Stimulated activated CD8-positive, alpha-beta memory T cell treated with anti-CD3 and anti-CD28 coated beads, Interleukin-4, amount 100 ng/mL, for 4 hours (primary cell): ENCODE data around the gene TUBA1C.

ENCODE experiments used
- DNase-seq, 2 donors: peaks; one replicate each; pipeline ENCODE4 v3.0.0-alpha.2; 2020; ENCODE audit warnings: low read depth in 2 of 2, low spot score in 1 of 2

TUBA1C gene

DNA sequence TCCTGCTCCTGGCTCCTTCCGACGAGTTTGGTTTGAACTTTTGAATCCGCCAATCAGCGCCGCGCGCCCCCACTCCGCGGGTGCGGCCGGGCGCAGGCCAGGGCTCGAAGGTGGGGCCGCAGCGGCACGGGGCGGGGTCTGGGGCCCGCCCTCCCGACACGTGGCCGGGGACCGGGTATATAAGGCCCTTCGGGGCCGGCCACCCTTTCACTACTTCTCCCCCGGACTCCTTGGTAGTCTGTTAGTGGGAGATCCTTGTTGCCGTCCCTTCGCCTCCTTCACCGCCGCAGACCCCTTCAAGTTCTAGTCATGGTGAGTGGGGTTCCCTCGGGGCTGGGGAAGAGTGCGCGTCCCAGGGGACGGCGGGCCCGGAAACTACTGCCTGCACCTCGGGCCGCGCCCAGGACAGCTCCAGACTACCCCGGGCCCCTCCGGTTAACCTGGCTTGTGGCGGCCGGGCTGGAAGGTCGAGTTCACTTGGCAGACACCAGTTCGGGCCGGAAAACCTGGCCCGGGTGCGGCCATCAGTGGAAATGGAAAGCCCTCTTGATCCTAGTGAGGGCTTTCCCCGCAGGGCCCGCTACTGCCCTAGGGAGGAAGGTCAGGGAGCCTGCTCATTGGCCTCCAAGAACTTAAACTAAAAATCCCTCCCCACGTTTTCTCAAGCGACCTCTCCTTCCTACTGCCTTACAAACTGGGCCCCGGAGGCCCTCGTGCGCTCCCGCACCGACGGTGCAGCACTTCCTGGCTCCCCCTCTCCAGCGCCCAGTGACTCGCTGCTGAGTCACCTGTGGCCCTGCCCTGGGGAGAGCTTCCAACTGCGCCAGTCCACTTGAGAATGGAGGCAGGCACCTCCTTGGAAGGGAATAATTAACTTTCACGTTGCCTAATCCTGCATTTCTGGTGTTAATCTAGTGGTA, at the start of gene TUBA1C:
Gene TUBA1C, plus strand, starts transcription at position 210 of the 920 bp plus-strand sequence. Its CDS starts 100 bp downstream, at position 310.
- peak; percentile 74 to 81 for DNase-seq

DNA sequence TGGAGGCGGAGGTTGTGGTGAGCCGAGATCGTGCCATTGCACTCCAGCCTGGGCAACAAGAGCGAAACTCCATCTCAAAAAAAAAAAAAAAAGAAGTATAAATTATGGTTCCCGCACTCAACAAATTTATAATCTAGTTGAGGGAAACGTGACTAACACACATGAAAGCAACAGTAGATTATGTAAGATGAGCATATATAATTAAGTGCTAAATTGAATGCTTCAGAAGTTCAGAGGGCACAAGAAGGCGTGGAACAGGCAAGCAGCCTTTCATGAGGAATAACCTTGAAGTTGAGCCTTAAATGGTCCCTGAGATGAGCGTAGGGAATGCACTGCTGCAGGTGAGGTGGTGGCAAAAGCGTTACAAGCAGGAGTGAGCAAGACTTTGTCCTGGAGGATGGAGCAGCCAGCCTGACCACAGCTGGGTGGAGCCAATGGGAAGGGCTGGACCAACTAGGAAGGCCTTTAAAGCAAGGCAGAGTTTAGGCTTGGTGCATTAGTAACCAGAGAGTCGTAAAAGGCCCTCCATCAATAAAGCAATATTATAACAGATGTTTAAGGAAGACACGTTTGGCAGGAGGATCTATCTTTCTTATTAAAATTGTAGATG, 45.4 kb upstream of the TUBA1C start:
- no peak for DNase-seq

DNA sequence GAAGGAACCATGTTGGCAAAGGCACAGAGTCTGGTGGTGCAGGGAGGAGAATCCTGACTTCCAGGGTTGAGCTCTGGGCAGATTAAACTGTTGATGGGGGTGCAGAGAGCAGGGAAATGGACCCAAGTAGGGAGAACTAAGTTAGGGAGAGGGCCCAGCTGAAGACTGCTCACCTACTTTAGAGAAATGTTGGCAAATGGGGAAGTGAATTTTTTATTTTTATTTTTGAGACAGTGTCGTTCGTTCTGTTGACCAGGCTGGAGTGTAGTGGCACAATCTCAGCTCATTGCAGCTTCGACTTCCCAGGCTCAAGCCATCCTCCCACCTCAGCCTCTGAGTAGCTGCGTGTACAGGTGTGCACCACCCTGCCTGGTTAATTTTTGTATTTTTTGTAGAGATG, 43.9 kb upstream of the TUBA1C start:
- DNase-seq: no peak

DNA sequence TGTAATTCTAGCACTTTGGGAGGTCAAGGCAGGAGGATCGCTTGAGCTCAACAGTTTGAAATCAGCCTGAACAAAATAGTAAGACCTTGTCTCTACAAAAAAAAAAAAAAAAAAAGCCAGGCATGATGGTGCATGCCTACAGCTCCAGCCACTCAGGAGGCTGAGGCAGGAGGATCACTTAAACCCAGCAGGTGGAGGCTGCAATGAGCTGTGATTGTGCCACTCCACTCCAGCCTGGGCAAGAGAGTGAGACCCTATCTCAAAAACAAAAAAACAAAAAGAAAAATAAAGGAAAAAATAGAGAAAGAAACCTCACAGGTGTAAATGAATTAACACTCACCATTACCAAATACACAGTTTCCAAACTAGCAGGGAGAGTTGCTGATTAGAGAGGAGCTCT, 41.8 kb upstream of the TUBA1C start:
- DNase-seq: no peak

DNA sequence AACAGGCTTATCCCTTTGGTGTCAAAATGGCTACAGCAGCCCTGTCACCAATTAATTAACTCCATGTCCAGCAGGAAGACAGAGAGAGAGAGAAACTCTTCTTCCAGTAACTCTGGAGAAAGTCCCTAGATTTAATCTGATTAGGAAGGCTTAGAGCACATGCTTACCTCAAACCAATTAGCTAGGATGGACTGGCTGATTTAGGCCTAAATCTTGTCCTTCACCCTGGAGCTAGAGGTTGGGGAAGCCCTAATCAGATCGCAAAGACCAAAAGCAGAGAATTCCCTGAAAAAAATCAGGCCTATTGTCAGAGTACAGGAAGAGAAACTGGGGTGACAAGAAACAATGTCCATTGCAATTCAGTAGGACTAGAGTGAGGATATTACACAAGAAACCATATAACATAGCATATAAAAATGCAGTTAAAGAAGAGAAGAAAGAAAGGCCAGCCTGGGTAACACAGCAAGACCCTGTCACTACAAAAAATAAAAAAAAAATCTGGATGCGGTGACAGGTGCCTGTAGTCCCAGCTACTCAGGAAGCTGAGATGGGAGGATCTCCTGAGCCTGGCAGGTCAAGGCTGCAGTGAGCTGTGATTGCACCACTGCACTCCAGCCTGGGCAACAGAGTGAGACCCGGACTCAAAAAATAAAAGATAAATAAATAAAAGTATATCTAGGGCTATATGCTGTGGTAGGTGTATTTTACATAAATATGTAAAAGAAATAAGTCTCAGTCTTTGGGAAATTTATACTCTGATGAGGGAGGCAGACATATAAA, 41.1 kb upstream of the TUBA1C start:
- DNase-seq: no peak

DNA sequence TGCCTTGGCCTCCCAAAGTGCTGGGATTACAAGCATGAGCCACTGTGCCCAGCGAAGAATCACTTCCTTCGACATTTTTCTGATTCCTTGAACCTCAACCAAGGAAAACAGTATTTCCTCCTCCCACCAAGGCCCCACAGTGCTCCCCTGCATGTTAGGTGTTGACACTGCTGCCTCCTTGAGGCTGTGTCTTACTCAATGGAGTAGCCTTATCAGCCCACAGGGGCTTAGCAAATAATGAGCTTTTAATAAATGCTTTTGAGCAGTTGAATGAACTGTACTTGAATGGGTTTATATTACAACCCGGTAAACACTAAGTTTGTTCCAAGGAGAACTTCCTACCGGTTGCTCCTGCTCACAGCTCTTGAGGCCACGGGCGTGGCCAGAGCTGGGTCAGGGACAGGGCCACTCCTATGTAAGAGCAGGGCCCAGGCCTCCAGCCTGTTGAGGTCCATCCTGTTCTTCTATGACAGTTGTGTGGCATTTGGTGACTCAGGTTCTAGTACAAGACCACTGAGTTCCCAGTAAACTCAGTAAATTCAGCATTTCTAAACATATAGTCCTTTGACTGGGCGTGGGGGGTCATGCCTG, 39.2 kb upstream of the TUBA1C start:
- no peak for DNase-seq

DNA sequence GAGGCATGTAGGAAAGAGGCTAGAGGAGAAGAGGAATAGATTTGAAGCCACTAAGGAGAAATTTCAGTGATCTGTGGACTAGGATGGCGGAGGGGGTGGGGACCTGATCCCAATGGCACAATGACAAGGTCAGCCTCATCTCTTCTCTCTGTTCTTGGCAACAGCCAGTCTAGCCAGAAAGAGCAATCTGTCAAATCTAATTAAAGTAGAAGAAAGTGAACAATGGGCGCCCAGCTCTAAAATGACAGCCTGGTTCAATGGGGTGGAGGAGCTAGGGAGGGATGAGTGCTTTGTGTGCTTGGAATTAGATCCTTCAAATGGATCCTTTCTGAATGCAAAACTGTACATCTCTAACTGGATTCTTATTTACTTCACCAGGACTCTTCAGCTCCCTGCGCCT, 37.2 kb upstream of the TUBA1C start:
- DNase-seq: no peak

DNA sequence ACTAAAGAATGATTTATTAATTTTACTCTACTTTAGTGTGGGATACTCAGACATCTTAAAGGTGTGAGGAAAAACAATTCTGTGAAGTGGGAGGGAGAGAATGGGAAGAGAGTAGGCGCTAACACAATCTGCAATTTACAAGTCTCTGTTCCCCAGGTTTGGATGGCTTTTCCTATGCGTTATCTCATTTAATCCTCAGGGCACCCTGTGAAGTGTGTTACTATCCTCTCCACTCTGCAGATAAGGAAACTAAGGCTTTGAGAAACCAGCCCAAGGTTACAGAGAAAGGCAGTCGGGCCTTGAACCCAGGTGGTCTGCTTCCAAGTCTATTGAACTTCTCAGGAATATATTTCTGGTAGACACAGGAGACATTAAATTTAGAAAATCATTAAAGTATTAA, 36.2 kb upstream of the TUBA1C start:
- DNase-seq: no peak

DNA sequence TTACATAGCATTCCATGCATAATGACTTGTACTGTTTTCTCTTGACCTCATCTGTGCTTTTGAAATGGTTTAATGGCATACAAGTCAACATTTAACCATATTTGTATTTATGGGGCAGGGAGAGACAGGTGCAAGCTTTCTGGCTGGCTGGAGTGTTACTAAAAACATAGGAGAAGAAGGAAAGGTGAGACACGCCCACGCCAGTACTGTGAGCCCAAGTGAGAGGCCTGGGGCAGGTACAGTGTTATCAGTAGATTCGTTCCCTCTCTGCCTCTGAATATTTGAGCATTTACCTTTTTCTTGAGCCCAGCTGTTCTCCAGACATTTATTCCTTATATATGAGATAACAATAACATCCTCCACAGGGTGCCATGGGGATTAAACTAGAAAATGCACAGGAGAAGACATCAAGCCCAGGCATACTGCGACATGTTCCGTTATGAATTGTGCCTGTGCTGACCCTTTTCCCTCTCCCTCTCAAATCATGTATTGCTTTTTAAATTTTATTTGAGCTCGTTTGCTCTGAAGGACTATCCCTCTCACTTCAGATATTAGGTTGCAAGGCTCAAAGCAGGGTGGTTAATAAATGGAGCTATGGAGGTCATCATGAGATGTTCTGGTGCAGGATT, 34.6 kb upstream of the TUBA1C start:
- DNase-seq: no peak

DNA sequence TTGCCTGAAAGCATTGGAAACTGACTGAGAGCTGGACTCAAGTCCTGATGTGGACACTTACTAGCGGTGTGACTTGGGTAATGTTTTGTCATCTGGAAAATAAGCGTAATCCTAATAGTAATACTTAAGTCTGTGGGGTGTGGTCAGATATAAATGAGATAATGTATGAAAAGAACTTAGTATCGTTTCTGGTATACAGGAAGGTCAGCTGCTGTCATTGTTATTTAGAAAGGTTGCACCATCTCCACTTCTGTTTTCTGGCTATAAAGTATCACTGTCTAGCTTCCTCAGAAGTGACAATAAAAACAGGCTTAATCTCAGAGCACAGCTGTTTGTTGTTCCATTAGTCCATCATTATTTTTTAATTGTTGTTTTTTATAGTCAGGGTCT, 34.1 kb upstream of the TUBA1C start:
- no peak for DNase-seq

DNA sequence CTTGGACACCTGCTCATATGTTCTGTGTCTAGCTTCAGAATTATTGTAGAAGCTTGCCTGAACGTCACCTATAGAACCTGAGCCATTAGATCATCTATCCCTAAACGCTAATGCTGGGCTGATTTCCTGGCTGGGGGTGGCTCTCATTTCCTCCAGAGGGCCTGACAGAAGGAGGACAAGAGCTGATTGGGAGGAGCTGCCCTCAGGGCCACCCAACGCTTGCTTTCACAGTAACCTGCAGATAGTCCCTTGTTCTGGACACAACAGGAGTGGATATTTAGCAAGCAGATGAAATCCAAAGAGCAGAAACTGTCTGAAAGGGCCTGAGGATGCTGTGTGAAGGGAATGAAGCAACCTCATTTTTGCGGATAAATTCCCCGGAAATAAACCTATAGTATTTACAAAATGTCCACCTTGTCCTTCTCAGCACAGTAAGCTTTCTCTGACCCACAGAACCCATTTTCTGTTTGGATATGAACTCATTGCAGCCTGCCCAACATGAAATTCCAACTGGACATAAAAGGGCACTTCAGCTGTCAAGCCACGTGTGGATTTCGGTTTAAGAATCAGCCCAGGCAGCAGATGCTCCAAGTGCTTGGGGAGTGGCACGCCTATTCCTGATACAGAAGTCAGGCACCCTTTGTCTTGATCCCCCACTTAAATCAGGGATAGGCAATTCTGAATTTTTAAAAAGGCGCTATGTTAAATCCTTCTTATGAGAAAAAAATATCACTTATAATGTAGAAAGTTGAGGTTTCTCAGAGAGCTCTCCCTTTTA, 32.8 kb upstream of the TUBA1C start:
- no peak for DNase-seq

DNA sequence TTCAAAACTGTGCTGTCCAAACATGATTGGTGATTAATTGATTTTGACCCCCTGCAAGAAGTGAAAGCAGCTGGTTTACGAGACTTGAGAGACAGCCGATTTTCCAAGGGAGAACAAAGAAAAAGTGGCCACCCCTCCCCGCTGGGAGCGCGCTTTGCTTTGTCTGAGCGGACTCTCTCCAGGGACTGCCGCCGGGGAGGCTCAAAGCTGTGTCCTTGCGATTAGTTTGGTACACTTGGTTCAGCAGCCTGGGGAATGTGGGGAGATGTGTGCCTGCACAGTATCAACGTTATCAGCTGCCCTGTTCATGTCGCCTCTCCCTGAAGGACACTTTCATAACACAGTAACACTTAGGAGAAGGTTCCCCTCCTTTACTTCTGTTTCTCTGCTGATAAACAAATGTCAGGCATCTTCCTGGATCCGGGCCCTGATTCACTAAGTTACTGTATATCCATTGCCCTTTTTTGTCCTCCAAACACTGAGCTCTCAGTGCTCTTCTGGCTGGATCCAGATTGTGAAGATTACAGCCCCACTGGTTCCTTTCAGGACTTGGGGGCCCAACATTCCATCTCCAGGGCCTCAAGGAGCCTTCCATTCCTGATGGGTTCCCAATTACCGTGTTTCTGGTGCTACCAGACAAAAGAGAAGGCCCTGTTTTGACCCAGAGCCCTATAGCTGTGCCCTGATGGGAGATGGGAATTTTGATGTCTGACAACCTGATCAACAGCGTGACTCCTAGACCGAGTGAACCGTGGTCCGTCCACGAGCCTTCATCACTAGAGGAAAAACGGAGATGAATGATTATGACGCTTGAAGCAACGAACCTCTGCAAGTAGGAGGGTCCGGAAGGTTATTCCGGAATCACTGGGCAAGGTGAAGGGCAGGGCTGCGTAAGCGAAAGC, 31.7 kb upstream of the TUBA1C start:
- no peak for DNase-seq

DNA sequence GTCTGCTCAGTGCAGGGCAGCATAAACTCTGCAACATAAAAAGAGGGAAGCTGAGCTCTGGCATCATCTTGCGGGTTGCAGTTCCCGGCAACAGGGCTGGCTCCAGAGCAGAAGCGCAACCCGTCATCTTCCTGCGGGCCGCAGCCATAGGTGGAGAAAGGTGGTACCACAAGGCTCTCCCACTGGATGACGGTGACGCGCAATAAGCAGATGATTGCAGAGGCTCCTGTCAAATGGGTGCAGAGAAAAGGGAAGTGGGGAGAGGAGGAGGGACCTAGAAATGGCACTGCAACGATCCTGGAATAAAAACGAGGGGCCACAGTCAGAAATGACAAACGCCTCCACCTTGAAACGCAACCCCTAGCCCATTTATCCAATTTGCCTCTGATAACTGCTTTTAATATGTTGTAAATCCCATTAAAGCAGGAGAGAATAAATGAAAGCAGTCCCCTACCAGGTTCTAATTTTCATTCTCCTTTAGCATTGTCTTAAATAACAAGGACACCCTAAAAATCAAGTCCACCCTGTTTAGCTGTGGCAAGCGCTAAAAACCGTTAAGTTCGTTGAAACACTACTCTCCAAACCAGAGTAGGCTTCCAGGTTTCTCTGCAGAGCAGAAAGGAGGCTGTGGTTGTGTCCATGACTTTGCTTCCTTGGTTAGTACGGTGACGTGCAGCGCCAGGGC, 30.9 kb upstream of the TUBA1C start:
- peak in 1 of 2 donors; percentile 4 for DNase-seq

DNA sequence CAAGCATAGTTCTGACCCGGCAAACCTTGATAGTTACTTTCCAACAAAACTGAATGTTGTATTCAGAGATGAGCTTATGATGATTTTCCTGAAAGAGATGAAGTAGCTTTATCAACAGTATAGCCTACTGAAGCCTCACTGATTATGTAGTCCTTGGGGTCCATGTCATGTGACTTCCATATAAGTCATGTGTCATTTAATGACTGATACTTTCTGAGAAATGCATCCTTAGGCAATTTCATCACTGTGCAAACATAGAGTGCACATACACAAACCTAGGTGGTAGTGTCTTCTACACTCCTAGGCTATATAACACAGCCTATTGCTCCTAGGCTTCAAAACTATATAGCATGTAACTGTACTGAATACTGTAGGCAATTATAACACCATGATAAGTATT, 28.5 kb upstream of the TUBA1C start:
- no peak for DNase-seq

DNA sequence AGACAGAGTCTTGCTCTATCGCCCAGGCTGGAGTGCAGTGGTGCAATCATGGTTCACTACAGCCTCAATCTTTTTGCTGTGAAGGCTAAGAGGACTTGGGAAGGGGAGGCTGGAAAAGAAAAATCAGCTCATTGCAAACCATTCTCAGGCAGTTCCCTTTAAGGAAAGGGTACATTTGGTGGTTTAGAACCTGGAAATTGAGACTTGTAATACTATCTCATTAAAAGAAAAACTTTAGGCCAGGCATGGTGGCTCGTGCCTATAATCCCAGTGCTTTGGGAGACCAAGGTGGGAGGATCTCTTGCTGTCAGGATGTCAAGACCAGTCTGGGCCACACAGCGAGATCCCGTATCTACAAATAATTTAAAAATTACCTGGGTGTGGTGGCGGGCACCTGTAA, 21.3 kb upstream of the TUBA1C start:
- DNase-seq: no peak

DNA sequence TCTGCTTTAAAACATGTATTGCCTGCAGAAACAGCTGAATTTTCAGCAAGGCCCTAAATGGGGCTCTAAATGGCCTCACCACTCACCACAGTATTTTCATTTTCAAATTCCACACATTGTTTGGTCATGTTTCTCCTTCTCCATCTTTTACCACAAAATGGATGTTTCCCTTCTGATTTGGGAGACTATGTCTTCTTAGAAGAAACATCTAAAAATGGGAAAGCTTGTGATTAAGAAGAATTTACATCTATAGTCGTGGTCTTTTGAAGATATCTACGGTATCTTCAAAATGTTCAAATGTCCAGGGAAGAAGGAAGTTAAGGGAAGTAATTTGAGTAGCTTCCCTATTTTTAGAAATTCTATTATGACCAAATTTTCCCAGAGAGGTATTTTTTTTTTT, 20.7 kb upstream of the TUBA1C start:
- no peak for DNase-seq

DNA sequence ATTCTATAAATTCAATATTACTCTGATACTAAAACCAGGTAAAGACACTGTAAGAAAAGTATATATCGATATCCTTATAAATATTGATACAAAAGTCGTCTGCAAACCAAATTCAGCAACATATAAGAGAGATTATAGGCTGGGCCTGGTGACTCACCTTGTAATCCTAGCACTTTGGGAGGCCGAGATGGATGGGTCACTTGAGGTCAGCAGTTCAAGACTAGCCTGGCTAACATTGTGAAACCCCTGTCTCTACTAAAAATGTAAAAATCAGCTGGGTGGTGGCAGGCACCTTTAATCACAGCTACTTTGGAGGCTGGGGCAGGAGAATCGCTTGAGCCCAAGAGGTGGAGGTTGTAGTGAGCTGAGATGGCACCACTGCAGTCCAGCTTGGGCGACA, 13.5 kb upstream of the TUBA1C start:
- DNase-seq: no peak

DNA sequence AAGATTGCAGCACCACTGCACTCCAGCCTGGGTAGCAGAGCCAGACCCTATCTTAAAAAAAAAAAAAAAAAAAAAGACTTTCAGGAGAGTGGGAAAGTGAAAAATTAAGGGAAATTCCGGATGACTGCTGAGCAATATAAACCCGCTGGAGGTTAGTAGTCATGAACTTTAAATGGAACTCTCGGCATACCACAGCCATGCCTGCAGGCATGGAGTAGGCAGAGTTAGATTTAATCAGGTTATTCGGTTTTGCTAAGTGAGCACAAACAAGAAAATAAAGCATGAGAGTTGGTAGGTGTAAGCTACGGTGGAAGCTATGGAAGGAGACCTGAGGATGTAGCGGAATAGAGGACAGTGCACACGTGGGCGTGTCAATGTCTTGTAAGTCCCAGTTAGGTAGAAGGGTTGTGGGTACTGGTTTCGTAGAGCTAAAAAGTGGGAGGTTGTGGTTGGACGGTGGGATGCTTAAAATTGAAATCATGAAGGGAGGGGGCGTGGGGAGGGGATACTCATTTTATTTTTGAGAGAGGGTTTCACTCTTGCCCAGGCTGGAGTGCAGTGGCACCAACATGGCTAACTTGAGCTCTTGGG, 11.8 kb upstream of the TUBA1C start:
- DNase-seq: no peak
